Peyer's patch (tissue), 4 donors: Measurements from ENCODE around the gene SIRT1. TPM values are rescaled to one million over a fixed set of nuclear protein-coding genes. Genes with fewer than 3 reads are reported as not detected.

ENCODE experiments used
- DNase-seq, 3 donors: peaks; one replicate each; pipeline ENCODE4 v3.0.0-alpha.2; 2017 to 2019
- H3K27ac ChIP-seq, 4 donors: fragments of 200-600 bp; sonication (generic); one replicate each; pipeline ENCODE4 v1.5.1; 2016 to 2019
- H3K27me3 ChIP-seq, 2 donors: fragments of 200-600 bp; sonication (generic); one replicate each; pipeline ENCODE4 v1.5.1; 2019
- H3K36me3 ChIP-seq, 3 donors: fragments of 200-600 bp; sonication (generic); one replicate each; pipeline ENCODE4 v1.5.1; 2016 to 2019
- H3K4me1 ChIP-seq, 4 donors: fragments of 200-600 bp; sonication (generic); one replicate each; pipeline ENCODE4 v1.5.1; 2016 to 2019
- H3K4me3 ChIP-seq, 4 donors: fragments of 200-600 bp; sonication (generic); 1 replicate in 3 of 4; 2 replicates in 1 of 4; pipeline ENCODE4 v1.5.1; 2016 to 2019; ENCODE audit warnings: mild to moderate bottlenecking in 1 of 4
- H3K9me3 ChIP-seq, 4 donors: fragments of 200-600 bp; sonication (generic); one replicate each; pipeline ENCODE4 v1.5.1; 2016 to 2019; ENCODE audit warnings: mild to moderate bottlenecking in 1 of 4
- POLR2A ChIP-seq, 2 donors: fragments of 450-650 bp; IDR thresholded peaks; one replicate each; pipeline ENCODE4 v1.5.1; 2017; ENCODE audit warnings: antibody characterized with exemption in 2 of 2, mild to moderate bottlenecking in 2 of 2, moderate library complexity in 2 of 2
- total RNA-seq, 4 donors: library from RNA; depleted of rRNA; stranded (reverse); fragments of >200 nt; gene quantifications; one replicate each; pipeline ENCODE4 v1.1.0, GENCODE V29; 2016
- TF ChIP-seq, protein P1 (sequence below), 6 experiments: fragments of 450-650 bp in 4 of 6; fragments of 200-600 bp in 2 of 6; sonication (generic) in 1 of 6; IDR thresholded peaks; one replicate each; pipeline ENCODE4 v1.5.1; 2017 to 2019; ENCODE audit warnings: antibody characterized with exemption in 6 of 6, mild to moderate bottlenecking in 3 of 6, moderate library complexity in 1 of 6

The SIRT1 gene
- total RNA-seq, 4 donors from 2014 or later, result 12.1 to 25.6 (median 14.0) TPM

DNA sequence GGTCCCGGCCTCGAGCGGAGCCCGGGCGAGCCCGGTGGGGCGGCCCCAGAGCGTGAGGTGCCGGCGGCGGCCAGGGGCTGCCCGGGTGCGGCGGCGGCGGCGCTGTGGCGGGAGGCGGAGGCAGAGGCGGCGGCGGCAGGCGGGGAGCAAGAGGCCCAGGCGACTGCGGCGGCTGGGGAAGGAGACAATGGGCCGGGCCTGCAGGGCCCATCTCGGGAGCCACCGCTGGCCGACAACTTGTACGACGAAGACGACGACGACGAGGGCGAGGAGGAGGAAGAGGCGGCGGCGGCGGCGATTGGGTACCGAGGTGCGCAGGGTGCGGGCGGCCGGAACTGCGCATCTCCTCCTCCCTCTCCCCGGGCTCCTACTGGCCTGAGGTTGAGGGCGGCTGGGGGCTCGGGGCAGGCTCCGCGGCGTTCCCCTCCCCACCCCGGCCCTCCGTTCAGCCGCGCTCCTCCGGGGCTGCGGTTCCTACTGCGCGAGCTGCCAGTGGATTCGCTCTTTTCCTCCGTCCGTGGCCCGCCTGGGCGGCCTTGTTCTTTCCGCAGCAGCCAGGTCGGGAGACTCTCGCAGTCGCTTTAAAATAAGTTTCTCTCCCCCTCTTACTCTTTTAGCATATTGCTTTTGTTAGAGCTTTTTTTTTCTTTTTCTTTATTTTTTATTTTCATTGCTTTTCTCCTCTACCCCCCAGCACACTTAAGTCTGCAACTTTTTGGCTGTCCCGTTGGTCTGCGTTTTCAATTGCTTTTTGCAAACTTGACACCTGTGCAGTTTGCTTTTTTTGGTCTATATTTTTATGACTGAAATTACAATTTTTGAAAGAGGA is 600 bp downstream of the SIRT1 start:
- Histone ChIP-seq H3K4me3 (peak overlapping the region; percentile 65 to 89 (median 77)), H3K27me3 (no peaks in the 10 kb centered on the region), H3K27ac (peak overlapping the region; percentile 92 to 99 (median 96)), H3K9me3 (no peaks in the 10 kb centered on the region), H3K4me1 (peaks cover 0 to 10% (median 5%) of the 10 kb centered on the region in 4 donors), H3K36me3 (peaks cover 0 to 33% (median 0%) of the 10 kb centered on the region in 3 donors)
- TF ChIP-seq, protein P1, sequence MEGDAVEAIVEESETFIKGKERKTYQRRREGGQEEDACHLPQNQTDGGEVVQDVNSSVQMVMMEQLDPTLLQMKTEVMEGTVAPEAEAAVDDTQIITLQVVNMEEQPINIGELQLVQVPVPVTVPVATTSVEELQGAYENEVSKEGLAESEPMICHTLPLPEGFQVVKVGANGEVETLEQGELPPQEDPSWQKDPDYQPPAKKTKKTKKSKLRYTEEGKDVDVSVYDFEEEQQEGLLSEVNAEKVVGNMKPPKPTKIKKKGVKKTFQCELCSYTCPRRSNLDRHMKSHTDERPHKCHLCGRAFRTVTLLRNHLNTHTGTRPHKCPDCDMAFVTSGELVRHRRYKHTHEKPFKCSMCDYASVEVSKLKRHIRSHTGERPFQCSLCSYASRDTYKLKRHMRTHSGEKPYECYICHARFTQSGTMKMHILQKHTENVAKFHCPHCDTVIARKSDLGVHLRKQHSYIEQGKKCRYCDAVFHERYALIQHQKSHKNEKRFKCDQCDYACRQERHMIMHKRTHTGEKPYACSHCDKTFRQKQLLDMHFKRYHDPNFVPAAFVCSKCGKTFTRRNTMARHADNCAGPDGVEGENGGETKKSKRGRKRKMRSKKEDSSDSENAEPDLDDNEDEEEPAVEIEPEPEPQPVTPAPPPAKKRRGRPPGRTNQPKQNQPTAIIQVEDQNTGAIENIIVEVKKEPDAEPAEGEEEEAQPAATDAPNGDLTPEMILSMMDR (IDR thresholded peaks at IDR 0.05), result no peak
- peak; percentile 36 to 41 for TF ChIP-seq POLR2A (IDR thresholded peaks at IDR 0.05)
- peak; percentile 78 to 91 (median 91) for DNase-seq

DNA sequence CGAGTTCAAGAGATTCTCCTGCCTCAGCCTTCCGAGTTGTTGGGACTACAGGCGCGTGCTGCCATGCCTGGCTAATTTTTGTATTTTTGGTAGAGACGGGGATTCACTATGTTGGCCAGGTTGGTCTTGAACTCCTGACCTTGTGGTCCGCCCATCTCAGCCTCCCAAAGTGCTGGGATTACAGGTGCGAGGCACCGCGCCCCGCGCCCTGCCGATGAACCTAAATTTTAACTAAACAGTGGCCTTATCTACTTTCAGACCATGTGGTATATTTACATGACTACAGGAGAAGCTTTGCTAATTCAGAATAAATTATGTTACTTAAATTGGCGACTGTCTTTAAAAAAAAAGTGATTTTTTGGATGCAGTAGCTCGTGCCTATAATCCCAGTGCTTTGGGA is 9.2 kb downstream of the SIRT1 start:
- H3K27me3 ChIP-seq, result no peaks in the 10 kb centered on the region
- H3K36me3 ChIP-seq, result peaks cover 0 to 88% (median 0%) of the 10 kb centered on the region in 3 donors
- H3K4me3 ChIP-seq, result no peak overlapping the region
- no peak overlapping the region for H3K27ac ChIP-seq
- TF ChIP-seq POLR2A (IDR thresholded peaks at IDR 0.05), result no peak
- TF ChIP-seq, protein P1 (IDR thresholded peaks at IDR 0.05), result no peak
- DNase-seq, result no peak
- no peaks in the 10 kb centered on the region for H3K4me1 ChIP-seq
- H3K9me3 ChIP-seq, result no peaks in the 10 kb centered on the region

DNA sequence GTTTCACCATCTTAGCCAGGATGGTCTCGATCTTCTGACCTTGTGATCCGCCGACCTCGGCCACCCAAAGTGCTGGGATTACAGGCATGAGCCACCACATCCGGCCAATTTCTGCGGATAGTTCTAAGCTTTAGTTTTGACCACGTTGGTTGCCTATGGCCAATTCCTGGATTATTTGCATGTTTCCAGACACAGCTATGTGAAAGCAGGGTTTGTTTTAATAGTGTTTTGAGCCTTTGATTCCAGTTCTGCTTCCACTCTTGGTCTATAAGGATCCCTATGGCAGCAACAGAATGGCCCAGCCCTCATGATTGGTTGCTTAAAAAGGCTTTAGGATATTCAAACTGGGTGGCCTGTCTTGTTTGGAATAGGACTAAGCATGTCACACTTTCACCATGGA is 19.1 kb downstream of the SIRT1 start:
- TF ChIP-seq, protein P1 (IDR thresholded peaks at IDR 0.05), result no peak
- no peak for TF ChIP-seq POLR2A (IDR thresholded peaks at IDR 0.05)
- H3K27me3 ChIP-seq, result no peaks in the 10 kb centered on the region
- peaks cover 0 to 71% (median 0%) of the 10 kb centered on the region in 3 donors for H3K36me3 ChIP-seq
- H3K4me3 ChIP-seq, result no peak overlapping the region
- DNase-seq, result no peak
- no peaks in the 10 kb centered on the region for H3K9me3 ChIP-seq
- H3K4me1 ChIP-seq, result no peaks in the 10 kb centered on the region
- no peak overlapping the region for H3K27ac ChIP-seq

DNA sequence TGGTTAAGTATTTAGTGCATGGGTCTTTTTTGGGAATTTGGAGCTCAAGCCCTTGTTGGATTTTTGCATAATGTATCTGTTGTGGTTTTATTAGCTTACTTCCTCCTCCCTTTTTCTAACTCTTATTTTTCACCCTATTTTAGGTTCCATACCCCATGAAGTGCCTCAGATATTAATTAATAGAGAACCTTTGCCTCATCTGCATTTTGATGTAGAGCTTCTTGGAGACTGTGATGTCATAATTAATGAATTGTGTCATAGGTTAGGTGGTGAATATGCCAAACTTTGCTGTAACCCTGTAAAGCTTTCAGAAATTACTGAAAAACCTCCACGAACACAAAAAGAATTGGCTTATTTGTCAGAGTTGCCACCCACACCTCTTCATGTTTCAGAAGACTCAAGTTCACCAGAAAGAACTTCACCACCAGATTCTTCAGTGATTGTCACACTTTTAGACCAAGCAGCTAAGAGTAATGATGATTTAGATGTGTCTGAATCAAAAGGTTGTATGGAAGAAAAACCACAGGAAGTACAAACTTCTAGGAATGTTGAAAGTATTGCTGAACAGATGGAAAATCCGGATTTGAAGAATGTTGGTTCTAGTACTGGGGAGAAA is 28.0 kb downstream of the SIRT1 start:
- no peak overlapping the region for H3K27ac ChIP-seq
- peaks cover 0 to 90% (median 0%) of the 10 kb centered on the region in 3 donors for H3K36me3 ChIP-seq
- TF ChIP-seq, protein P1 (IDR thresholded peaks at IDR 0.05), result no peak
- no peak for TF ChIP-seq POLR2A (IDR thresholded peaks at IDR 0.05)

DNA sequence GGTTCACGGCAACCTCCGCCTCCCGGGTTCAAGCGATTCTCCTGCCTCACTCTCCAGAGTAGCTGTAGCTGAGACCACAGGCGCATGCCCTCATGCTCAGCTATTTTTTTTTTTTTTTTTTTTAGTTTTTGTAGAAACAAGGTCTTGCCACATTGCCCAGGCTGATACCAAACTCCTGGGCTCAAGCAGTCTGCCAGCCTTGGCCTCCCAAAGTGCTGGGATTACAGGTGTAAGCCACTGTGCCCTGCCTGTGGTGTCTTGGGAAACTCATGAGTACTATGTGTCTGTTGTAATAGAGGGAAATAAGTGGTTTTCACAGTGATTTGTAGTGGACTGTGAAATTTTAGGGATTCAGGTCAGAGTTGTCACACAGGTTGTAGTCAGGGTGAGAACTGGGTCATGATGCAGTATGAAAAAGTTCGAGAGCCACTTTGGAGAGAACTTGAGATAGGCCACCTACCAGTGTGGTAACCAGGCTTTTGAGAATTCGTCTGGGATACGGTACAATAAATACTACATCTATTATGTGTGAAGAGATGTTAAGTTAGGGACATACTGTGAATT is 30.4 kb downstream of the SIRT1 start:
- no peak for DNase-seq
- Histone ChIP-seq H3K27me3 (no peaks in the 10 kb centered on the region), H3K4me1 (no peaks in the 10 kb centered on the region), H3K36me3 (peaks cover 0 to 72% (median 0%) of the 10 kb centered on the region in 3 donors), H3K9me3 (no peaks in the 10 kb centered on the region), H3K27ac (no peak overlapping the region), H3K4me3 (no peak overlapping the region)
- TF ChIP-seq POLR2A (IDR thresholded peaks at IDR 0.05), result no peak
- TF ChIP-seq, protein P1 (IDR thresholded peaks at IDR 0.05), result no peak

More for the DNA sequence above, 28.0 kb downstream of the SIRT1 start:
- H3K27me3 ChIP-seq, result no peaks in the 10 kb centered on the region
- H3K4me1 ChIP-seq, result no peaks in the 10 kb centered on the region
- H3K4me3 ChIP-seq, result no peak overlapping the region
- H3K9me3 ChIP-seq, result no peaks in the 10 kb centered on the region
- no peak for DNase-seq
